Panc1 (cell line): Measurements from ENCODE around the gene LRRC25. TPM values are rescaled to one million over a fixed set of nuclear protein-coding genes. Genes with fewer than 3 reads are reported as not detected.

ENCODE experiments used
- ATAC-seq: fragments of 200-7000 bp; cut with Tn5 transposase; 2 replicates; pipeline ENCODE4 v1.9.1; 2020; ENCODE audit warnings: mild to moderate bottlenecking, moderate library complexity
- BruUV-seq: library from RNA; stranded (reverse); fragments of 400-500 nt; replicated peaks from 2 replicates; lab custom pipeline; 2021; lab: Mats Ljungman, UMichigan
- CTCF ChIA-PET: fragments of 300-600 bp; sonication (Branson Sonifier 250); formaldehyde crosslinking; loops from one replicate; lab custom pipeline; 2022; ENCODE audit warnings: antibody characterized with exemption; lab: Charles Lee
- POLR2A ChIA-PET: fragments of 300-600 bp; sonication (Branson Sonifier 250); formaldehyde crosslinking; loops from one replicate; lab custom pipeline; 2022; ENCODE audit warnings: antibody characterized with exemption; lab: Charles Lee
- DNase-seq: peaks from one replicate; pipeline ENCODE4 v3.0.0-alpha.2; 2010; ENCODE audit warnings: low read depth, low spot score
- H3K27ac ChIP-seq: 2 replicates; pipeline ENCODE4 v1.5.1; 2011; ENCODE audit warnings: mild to moderate bottlenecking, low read length, inconsistent platforms
- H3K27me3 ChIP-seq: fragments of 200-500 bp; sonication (Bioruptor generic); 2 replicates; pipeline ENCODE4 v1.6.0; 2014; ENCODE audit warnings: low read length, inconsistent platforms; ENCODE audit not compliant: control insufficient read depth, insufficient read depth
- H3K36me3 ChIP-seq: fragments of 200-500 bp; sonication (Bioruptor generic); 2 replicates; pipeline ENCODE4 v1.5.1; 2014; ENCODE audit warnings: inconsistent platforms, mild to moderate bottlenecking, low read length, moderate library complexity; ENCODE audit not compliant: control insufficient read depth, insufficient read depth
- H3K4me1 ChIP-seq: 2 replicates; pipeline ENCODE4 v1.5.1; 2011; ENCODE audit warnings: inconsistent platforms, mild to moderate bottlenecking, low read length, moderate library complexity; ENCODE audit not compliant: control insufficient read depth, insufficient read depth
- H3K4me3 ChIP-seq, 2 experiments: 2 replicates each; pipeline ENCODE4 v1.5.1; 2011 to 2012; ENCODE audit warnings: low read depth in 2 of 2, low read length in 2 of 2, mild to moderate bottlenecking in 2 of 2, inconsistent platforms in 1 of 2, moderate library complexity in 1 of 2
- H3K9me3 ChIP-seq: fragments of 200-500 bp; sonication (Bioruptor generic); 2 replicates; pipeline ENCODE4 v1.5.1; 2014; ENCODE audit warnings: low read depth, mild to moderate bottlenecking, inconsistent platforms, low read length, moderate library complexity; ENCODE audit not compliant: control insufficient read depth, insufficient read depth
- POLR2AphosphoS5 ChIP-seq: IDR thresholded peaks from 2 replicates; pipeline ENCODE4 v1.6.1; 2012; ENCODE audit warnings: mild to moderate bottlenecking, low read depth, low read length, moderate library complexity
- REST ChIP-seq, 2 experiments: IDR thresholded peaks; 2 replicates each; pipeline ENCODE4 v1.6.1; 2011 to 2012; ENCODE audit warnings: low read depth in 2 of 2, control low read depth in 1 of 2, low read length in 1 of 2, mild to moderate bottlenecking in 1 of 2, moderate library complexity in 1 of 2; ENCODE audit not compliant: insufficient read depth in 1 of 2
- SIN3A ChIP-seq: IDR thresholded peaks from 2 replicates; pipeline ENCODE4 v1.6.1; 2012; ENCODE audit warnings: low read depth, mild to moderate bottlenecking, low read length, moderate library complexity, borderline replicate concordance; ENCODE audit not compliant: insufficient read depth
- TCF7L2 ChIP-seq: IDR thresholded peaks from 2 replicates; pipeline ENCODE4 v1.6.1; 2011; ENCODE audit warnings: mild to moderate bottlenecking, low read depth, low read length, inconsistent platforms
- in situ Hi-C: cut with HindIII; loops from 2 replicates; pipeline ENCODE4 v1.10.0; 2016; ENCODE audit warnings: low sequenced_read_pairs, low pct_unique_long_range_greater_than_20kb
- intact Hi-C: fragments of 100-400 bp; cut with micrococcal nuclease; formaldehyde crosslinking; loops from one replicate; pipeline ENCODE4 v1.10.0; 2022; ENCODE audit not compliant: unreplicated experiment
- total RNA-seq: library from RNA; stranded (reverse); gene quantifications from one replicate; pipeline ENCODE4 v1.2.1, GENCODE V29; 2021; ENCODE audit not compliant: unreplicated experiment
- TF ChIP-seq, protein P1 (sequence below): fragments of 450-650 bp; IDR thresholded peaks from 2 replicates; pipeline ENCODE4 v1.5.1; 2017; ENCODE audit warnings: mild to moderate bottlenecking

LRRC25 gene
- total RNA-seq, 1 experiment from 2014 or later: 0.15 TPM

GRCh38 chr19:18440415-18440877 lies 43.0 kb upstream of the LRRC25 start:
- ATAC-seq (peak; percentile 35), DNase-seq (no peak)
- H3K4me3 ChIP-seq: no peak overlapping the region
- in situ Hi-C loops: no loop called here
- no peaks in the 10 kb centered on the region for H3K27me3 ChIP-seq
- ChIA-PET POLR2A (interaction anchor here (0.6 kb wide), 3 partner anchors 11 to 710 kb away, joined by 3 to 12 read pairs (median 8); no protein-coding TSS in a partner anchor), CTCF (no interaction called here)
- intact Hi-C loops: no loop called here
- H3K27ac ChIP-seq: peak overlapping the region; percentile 88
- peaks cover 34% of the 10 kb centered on the region for H3K4me1 ChIP-seq
- BruUV-seq: no TSS peak
- H3K9me3 ChIP-seq: no peaks in the 10 kb centered on the region
- TF ChIP-seq, protein P1, sequence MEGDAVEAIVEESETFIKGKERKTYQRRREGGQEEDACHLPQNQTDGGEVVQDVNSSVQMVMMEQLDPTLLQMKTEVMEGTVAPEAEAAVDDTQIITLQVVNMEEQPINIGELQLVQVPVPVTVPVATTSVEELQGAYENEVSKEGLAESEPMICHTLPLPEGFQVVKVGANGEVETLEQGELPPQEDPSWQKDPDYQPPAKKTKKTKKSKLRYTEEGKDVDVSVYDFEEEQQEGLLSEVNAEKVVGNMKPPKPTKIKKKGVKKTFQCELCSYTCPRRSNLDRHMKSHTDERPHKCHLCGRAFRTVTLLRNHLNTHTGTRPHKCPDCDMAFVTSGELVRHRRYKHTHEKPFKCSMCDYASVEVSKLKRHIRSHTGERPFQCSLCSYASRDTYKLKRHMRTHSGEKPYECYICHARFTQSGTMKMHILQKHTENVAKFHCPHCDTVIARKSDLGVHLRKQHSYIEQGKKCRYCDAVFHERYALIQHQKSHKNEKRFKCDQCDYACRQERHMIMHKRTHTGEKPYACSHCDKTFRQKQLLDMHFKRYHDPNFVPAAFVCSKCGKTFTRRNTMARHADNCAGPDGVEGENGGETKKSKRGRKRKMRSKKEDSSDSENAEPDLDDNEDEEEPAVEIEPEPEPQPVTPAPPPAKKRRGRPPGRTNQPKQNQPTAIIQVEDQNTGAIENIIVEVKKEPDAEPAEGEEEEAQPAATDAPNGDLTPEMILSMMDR: peak; percentile 78
- no peak for TF ChIP-seq REST (IDR thresholded peaks at IDR 0.05; ENCODE audit: insufficient read depth in 1 of 2, low read depth in 2 of 2, low read length in 1 of 2)
- no peak for TF ChIP-seq TCF7L2
- no peak for TF ChIP-seq SIN3A
- no peak for TF ChIP-seq POLR2AphosphoS5
- H3K36me3 ChIP-seq: no peaks in the 10 kb centered on the region

DNA sequence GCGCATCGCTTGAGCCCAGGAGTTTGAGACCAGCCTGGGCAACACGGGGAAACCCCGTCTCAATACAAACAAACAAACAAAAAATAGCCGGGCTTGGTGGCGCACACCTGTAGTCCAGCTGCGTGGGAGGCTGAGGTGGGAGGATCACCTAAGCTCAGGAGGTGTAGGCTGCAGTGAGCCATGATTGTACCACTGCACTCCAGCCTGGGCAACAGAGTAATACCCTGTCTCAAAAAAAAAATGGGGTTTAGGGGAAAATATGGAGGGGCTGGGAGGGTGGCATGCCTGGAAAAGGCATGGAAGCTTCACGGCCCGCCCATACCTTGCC lies 42.5 kb upstream of the LRRC25 start:
- Histone ChIP-seq H3K27ac (peak overlapping the region; percentile 88), H3K27me3 (no peaks in the 10 kb centered on the region), H3K4me1 (peaks cover 34% of the 10 kb centered on the region), H3K4me3 (no peak overlapping the region), H3K9me3 (no peaks in the 10 kb centered on the region), H3K36me3 (no peaks in the 10 kb centered on the region)
- DNase-seq: no peak
- ChIA-PET POLR2A (no interaction called here), CTCF (interaction anchor here (0.7 kb wide), 1 partner anchor 442 kb away, joined by 3 read pairs; no protein-coding TSS in a partner anchor)
- in situ Hi-C loops: no loop called here
- TF ChIP-seq POLR2AphosphoS5 (no peak), TCF7L2 (no peak), REST (IDR thresholded peaks at IDR 0.05; ENCODE audit: insufficient read depth in 1 of 2, low read depth in 2 of 2, low read length in 1 of 2) (no peak), SIN3A (no peak)
- TF ChIP-seq, protein P1: no peak
- ATAC-seq: no peak
- BruUV-seq: no TSS peak
- intact Hi-C loops: no loop called here
